Kidney epithelial cell (primary cell): ENCODE data around the gene SLC6A11. TPM values are rescaled to one million over a fixed set of nuclear protein-coding genes. Genes with fewer than 3 reads are reported as not detected.

Experiments
- DNase-seq: peaks from one replicate; pipeline ENCODE4 v3.0.0-alpha.2; 2010; ENCODE audit warnings: low read depth
- H3K27me3 ChIP-seq: 2 replicates; pipeline ENCODE4 v1.6.0; 2011; ENCODE audit warnings: low read length; ENCODE audit not compliant: control insufficient read depth, insufficient read depth
- H3K36me3 ChIP-seq: 2 replicates; pipeline ENCODE4 v1.5.1; 2011; ENCODE audit warnings: low read length; ENCODE audit not compliant: control insufficient read depth, insufficient read depth
- H3K4me3 ChIP-seq: 2 replicates; pipeline ENCODE4 v1.5.1; 2011; ENCODE audit warnings: low read depth, mild to moderate bottlenecking, control low read depth, low read length
- CTCF ChIP-seq: IDR thresholded peaks from 2 replicates; pipeline ENCODE4 v1.5.1; 2011; ENCODE audit warnings: mild to moderate bottlenecking, moderate library complexity, low read length, control low read depth, inconsistent platforms; ENCODE audit not compliant: insufficient read depth, poor library complexity, severe bottlenecking
- total RNA-seq: library from RNA; depleted of rRNA; stranded (reverse); fragments of >200 nt; gene quantifications from 2 replicates; pipeline ENCODE4 v1.2.3, GENCODE V29; 2015

Gene SLC6A11
- total RNA-seq, 1 donor from 2014 or later = 0.04 TPM

GRCh38 chr3:10772271-10773161 is 43.5 kb upstream of the SLC6A11 start:
- DNase-seq = no peak
- Histone ChIP-seq H3K4me3 (no peak overlapping the region), H3K27me3 (no peaks in the 10 kb centered on the region), H3K36me3 (no peaks in the 10 kb centered on the region)
- TF ChIP-seq CTCF = no peak

GRCh38 chr3:10774129-10774670 is 41.8 kb upstream of the SLC6A11 start:
- no peaks in the 10 kb centered on the region for H3K36me3 ChIP-seq
- no peaks in the 10 kb centered on the region for H3K27me3 ChIP-seq
- H3K4me3 ChIP-seq = no peak overlapping the region
- no peak for TF ChIP-seq CTCF
- no peak for DNase-seq

GRCh38 chr3:10774825-10775224 is 41.2 kb upstream of the SLC6A11 start:
- H3K36me3 ChIP-seq = no peaks in the 10 kb centered on the region
- no peak for TF ChIP-seq CTCF
- no peaks in the 10 kb centered on the region for H3K27me3 ChIP-seq
- no peak for DNase-seq
- no peak overlapping the region for H3K4me3 ChIP-seq

- Histone ChIP-seq H3K36me3 (no peaks in the 10 kb centered on the region), H3K27me3 (no peaks in the 10 kb centered on the region), H3K4me3 (no peak overlapping the region)
- TF ChIP-seq CTCF = no peak
- no peak for DNase-seq
Observed at GRCh38 chr3:10775259-10775658, 40.8 kb upstream of the SLC6A11 start.

- Histone ChIP-seq H3K4me3 (no peak overlapping the region), H3K36me3 (no peaks in the 10 kb centered on the region), H3K27me3 (no peaks in the 10 kb centered on the region)
- no peak for DNase-seq
- TF ChIP-seq CTCF = no peak
Observed at GRCh38 chr3:10775828-10776227, 40.2 kb upstream of the SLC6A11 start.

GRCh38 chr3:10777627-10778026 is 38.4 kb upstream of the SLC6A11 start:
- no peaks in the 10 kb centered on the region for H3K27me3 ChIP-seq
- H3K4me3 ChIP-seq = no peak overlapping the region
- no peak for DNase-seq
- TF ChIP-seq CTCF = no peak
- no peaks in the 10 kb centered on the region for H3K36me3 ChIP-seq
